HG02870 (cell line): Measurements from ENCODE around the gene SLC39A5.
"Not testable (repeated sequence)": the region's sequence is repeated elsewhere in the genome, so short reads cannot be mapped to it uniquely, and the experiment has no call there.

Experiments used
- ATAC-seq: cut with Tn5 transposase; IDR thresholded peaks from one replicate; pipeline ENCODE4 v1.9.1; 2021; ENCODE audit warnings: mild to moderate bottlenecking, moderate library complexity; ENCODE audit not compliant: unreplicated experiment

Gene SLC39A5

DNA sequence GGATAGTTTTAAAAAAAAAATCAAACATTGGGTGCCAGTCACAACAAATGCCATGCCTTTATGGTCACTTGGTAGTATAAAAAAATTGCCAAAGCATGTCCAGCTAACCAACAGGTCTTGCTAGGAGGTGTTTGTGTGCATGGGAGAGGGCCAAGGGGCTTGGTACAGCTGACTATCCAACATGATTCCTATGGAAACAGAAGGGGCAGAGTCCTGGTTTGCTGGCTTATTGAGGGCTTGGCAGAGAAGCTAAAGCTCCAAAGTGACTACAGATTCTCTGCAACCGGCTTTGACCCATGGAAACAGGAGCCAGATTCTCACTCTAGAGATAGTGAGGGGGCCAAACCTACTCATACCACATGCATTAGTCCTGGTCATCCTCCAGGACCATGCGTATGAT, 42.6 kb downstream of the SLC39A5 start:
- ATAC-seq = not testable (repeated sequence)

DNA sequence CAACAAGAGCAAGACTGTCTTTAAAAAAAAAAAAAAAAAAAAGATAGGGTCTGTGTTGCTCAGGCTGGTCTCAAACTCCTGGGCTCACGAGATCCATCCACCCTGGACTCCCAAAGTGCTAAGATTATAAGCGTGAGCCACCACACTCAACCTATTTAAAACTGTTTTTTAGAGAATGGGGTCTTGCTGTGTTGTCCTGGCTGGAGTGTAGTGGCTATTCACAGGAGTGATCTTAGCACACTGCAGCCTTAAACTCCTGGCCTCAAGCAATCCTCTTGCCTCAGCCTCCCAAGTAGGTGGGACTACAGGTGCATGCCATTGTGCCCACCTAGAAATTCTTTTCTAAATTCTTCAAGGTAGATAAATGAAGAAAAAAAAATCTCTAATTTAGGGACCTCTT, 44.4 kb downstream of the SLC39A5 start:
- no peak for ATAC-seq

DNA sequence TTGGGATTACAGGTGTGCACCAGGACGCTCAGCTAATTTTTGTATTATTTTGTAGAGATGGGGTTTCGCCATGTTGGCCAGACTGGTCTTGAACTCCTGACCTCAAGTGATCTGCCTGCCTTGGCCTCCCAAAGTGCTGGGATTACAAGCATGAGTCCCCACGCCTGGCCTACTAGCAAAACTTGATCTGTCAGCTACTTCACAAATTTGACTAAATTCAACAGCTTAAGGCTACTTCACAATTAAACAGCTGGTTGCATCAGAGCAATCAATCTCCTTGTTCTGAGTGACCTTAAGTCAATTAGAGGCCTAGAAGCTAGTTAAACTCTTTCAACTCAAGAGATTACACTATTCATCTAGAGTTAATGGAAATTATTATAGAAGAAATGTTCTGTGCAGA, 49.1 kb downstream of the SLC39A5 start:
- ATAC-seq = no peak

DNA sequence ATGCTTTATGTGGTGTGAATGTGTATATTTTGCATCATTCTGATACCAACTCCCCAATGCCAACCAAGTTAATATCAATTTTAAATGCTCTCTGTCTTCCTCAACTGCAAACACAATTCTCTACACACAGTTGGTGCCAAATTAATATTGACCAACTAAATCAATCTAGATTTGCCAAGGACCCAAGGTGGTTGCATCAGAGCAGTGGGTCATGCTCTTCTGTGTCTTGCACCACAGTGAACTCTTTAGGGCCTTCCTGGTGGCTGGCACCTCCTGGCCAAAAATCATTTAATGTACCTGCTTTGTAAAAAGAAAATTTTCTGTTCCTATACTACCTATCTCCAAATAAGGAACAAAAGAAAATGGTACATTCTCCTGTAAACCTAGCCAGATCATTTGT, 51.0 kb downstream of the SLC39A5 start:
- ATAC-seq = no peak

DNA sequence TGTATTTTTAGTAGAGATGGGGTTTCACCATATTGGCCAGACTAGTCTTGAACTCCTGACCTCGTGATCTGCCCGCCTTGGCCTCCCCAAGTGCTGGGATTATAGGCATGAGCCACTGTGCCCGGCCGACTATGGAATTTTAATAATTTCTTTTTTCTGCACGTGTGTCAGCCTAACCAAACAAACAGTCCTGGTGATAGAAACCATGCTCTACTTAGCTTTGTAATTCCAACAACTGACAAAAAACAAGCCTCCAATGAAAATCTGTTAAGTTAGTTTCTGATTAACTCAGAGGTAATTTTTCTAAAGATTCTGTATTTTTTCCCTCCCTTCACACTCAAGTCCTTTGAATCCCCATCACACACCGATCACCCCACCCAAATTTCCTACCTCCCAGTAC, 52.2 kb downstream of the SLC39A5 start:
- ATAC-seq = no peak

DNA sequence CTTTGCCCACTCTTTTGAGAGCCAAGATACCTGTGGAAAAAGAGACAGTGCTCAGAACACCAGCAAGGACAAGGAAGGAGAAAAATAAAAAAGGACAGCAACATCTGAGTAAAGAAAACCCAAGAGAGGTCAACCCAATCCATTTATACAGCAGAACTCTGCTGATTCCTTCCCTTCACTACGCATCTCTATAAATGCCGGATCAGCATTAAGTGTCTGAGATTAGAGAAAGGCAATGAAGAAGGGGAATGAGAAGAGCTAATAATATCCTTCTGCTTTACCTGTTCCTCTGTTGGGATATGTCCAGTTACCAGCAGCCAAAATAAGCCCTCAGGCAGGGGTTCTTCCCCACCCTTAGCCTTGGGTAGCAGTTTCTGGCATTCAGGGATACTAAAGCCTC, 52.7 kb downstream of the SLC39A5 start:
- ATAC-seq = no peak

DNA sequence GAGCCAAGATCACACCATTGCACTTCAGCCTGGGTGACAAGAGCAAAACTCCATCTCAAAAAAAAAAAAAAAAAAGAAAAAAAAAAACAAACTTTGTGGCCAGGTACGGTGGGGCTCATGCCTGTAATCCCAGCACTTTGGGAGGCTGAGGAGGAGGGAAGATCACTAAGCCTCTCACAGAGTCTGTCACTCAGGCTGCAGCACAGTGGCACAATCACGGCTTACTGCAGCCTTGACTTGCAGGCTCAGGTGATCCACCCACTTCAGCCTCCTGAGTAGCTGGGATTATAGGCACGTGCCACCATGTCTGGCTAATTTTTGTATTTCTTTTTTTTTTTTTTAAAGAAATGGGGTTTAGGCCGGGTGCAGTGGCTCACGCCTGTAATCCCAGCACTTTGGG, 54.4 kb downstream of the SLC39A5 start:
- not testable (repeated sequence) for ATAC-seq

DNA sequence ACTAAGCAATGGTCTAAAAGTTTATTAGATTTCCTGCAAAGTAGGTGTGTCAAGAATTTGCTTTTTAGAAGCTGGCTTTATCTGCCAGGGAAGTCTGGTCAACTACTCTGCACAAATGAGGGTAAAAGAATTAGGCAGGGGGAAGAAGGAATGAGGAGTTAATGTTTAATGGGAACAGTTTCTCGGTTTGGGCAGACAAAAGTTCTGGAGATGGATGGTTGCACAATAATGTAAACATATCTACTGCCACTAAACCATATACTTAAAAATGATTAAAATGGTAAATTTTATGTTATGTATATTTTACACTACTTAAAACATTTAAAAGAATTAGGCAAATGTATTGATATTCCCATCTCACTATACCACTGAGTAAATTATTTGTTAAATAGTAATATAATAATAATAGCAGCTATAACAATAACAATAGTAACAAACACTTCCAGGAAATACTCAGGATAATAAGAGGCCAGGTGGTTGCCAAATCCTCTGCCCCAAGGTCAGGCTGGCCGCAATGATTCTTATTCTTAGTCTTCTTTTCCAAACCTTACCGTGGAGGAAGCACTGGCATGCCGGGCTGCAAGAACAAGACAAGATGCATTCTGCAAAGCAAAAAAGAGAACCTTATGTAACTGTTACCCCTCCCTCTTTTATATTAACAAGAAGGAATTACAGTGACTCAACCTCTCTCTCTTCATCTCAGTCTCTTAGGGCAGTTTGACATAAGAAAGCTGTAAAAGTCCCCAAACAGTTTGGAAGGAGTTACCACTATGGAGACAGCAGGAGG, 56.4 kb downstream of the SLC39A5 start:
- ATAC-seq = no peak
